HepG2 (cell line): ENCODE results near the gene NDUFB10. TPM values are rescaled to one million over a fixed set of nuclear protein-coding genes. Genes with fewer than 3 reads are reported as not detected.

Experiments
- ATAC-seq: fragments of 200-7000 bp; cut with Tn5 transposase; 3 replicates; pipeline ENCODE4 v1.9.1; 2020; ENCODE audit warnings: mild to moderate bottlenecking, moderate library complexity
- BruUV-seq: library from RNA; stranded (reverse); fragments of 400-500 nt; replicated peaks from 2 replicates; lab custom pipeline; 2021; lab: Mats Ljungman, UMichigan
- CTCF ChIA-PET: fragments of 300-600 bp; formaldehyde crosslinking; extraction: SDS; loops from one replicate; lab custom pipeline; 2021; ENCODE audit warnings: low total read pairs, inconsistent platforms, low intra/inter-chr PET ratio; lab: Yijun Ruan, JAX
- POLR2A ChIA-PET: fragments of 350-600 bp; sonication (Branson Sonifier 250); formaldehyde crosslinking; loops from one replicate; lab custom pipeline; 2020; ENCODE audit warnings: antibody characterized with exemption, inconsistent platforms; lab: Yijun Ruan, JAX
- DNase-seq: peaks from one replicate; pipeline ENCODE4 v3.0.0-alpha.2; 2015; ENCODE audit warnings: low spot score
- FAIRE-seq: peaks from 3 replicates; lab custom pipeline; 2011; peaks lifted over from hg19 to GRCh38; lab: Jason Lieb, UNC
- H2AFZ ChIP-seq: one replicate; pipeline ENCODE4 v1.6.1; 2011; ENCODE audit warnings: low read length, inconsistent platforms
- H3K27ac ChIP-seq: fragments of 300-600 bp; 3 replicates; pipeline ENCODE4 v1.8.0; 2011; ENCODE audit warnings: mixed run types, mild to moderate bottlenecking, mixed read lengths, low read length, inconsistent platforms; ENCODE audit not compliant: insufficient read depth; ENCODE audit errors: extremely low read length
- H3K27me3 ChIP-seq, 2 experiments: fragments of 200-600 bp in 1 of 2; 2 replicates in 1 of 2; 3 replicates in 1 of 2; pipeline versions ENCODE4 v1.6.0 to v1.8.0; 2011; ENCODE audit warnings: low read length in 2 of 2, mild to moderate bottlenecking in 2 of 2, moderate library complexity in 2 of 2, inconsistent platforms in 1 of 2; ENCODE audit not compliant: insufficient read depth in 2 of 2, control insufficient read depth in 1 of 2
- H3K36me3 ChIP-seq, 2 experiments: fragments of 200-600 bp in 1 of 2; replicated peaks in 1 of 2; 2 replicates in 1 of 2; 3 replicates in 1 of 2; pipeline versions ENCODE4 v1.5.1 to v1.8.0; 2011; ENCODE audit warnings: low read length in 2 of 2, inconsistent platforms in 1 of 2; ENCODE audit not compliant: insufficient read depth in 2 of 2, control insufficient read depth in 1 of 2
- H3K4me1 ChIP-seq: 2 replicates; pipeline ENCODE4 v1.5.1; 2012; ENCODE audit warnings: low read length, inconsistent platforms; ENCODE audit not compliant: insufficient read depth
- H3K4me2 ChIP-seq: 2 replicates; pipeline ENCODE4 v1.6.0; 2011; ENCODE audit warnings: low read depth, low read length, inconsistent platforms
- H3K4me3 ChIP-seq, 3 experiments: fragments of 200-600 bp in 1 of 3; sonication (generic), shearing (Covaris generic) in 1 of 3; replicated peaks in 1 of 3; 2 replicates each; pipeline ENCODE4 v1.5.1; 2011 to 2016; ENCODE audit warnings: low read length in 3 of 3, inconsistent platforms in 2 of 3, low read depth in 2 of 3, mild to moderate bottlenecking in 2 of 3, control low read depth in 1 of 3, mixed read lengths in 1 of 3; ENCODE audit not compliant: insufficient read depth in 1 of 3
- H3K79me2 ChIP-seq: one replicate; pipeline ENCODE4 v1.6.1; 2011; ENCODE audit warnings: low read length, inconsistent platforms; ENCODE audit not compliant: insufficient read depth
- H3K9ac ChIP-seq: 2 replicates; pipeline ENCODE4 v1.6.0; 2011; ENCODE audit warnings: mild to moderate bottlenecking, low read depth, low read length, inconsistent platforms; ENCODE audit not compliant: insufficient read depth
- H3K9me3 ChIP-seq: 2 replicates; pipeline ENCODE4 v1.5.1; 2012; ENCODE audit warnings: mild to moderate bottlenecking, low read length
- H4K20me1 ChIP-seq: 2 replicates; pipeline ENCODE4 v1.6.0; 2011; ENCODE audit warnings: inconsistent platforms, mild to moderate bottlenecking, low read length, moderate library complexity; ENCODE audit not compliant: insufficient read depth
- ARNTL ChIP-seq: sonication (generic); formaldehyde crosslinking; IDR thresholded peaks from 2 replicates; pipeline ENCODE4 v1.4.0; 2020; ENCODE audit warnings: mild to moderate bottlenecking, missing genetic modification reagents
- ASH2L ChIP-seq: fragments of 300-600, 200-600 bp; sonication (generic); IDR thresholded peaks from 2 replicates; pipeline ENCODE4 v1.7.0; 2017; ENCODE audit warnings: low read depth, mild to moderate bottlenecking, moderate library complexity, mixed read lengths, low read length; ENCODE audit not compliant: insufficient read length
- CREB1 ChIP-seq, 2 experiments: fragments of 450-650 bp in 1 of 2; IDR thresholded peaks; 2 replicates each; pipeline ENCODE4 v1.6.1; 2016 to 2017; ENCODE audit warnings: control low read depth in 1 of 2, mild to moderate bottlenecking in 1 of 2, missing compliant biosample characterization in 1 of 2, missing genetic modification characterization in 1 of 2
- FOXC1 ChIP-seq: sonication (generic); formaldehyde crosslinking; IDR thresholded peaks from 2 replicates; pipeline ENCODE4 v1.8.0; 2022; ENCODE audit warnings: mild to moderate bottlenecking, missing genetic modification reagents, borderline replicate concordance
- GFI1 ChIP-seq: sonication (generic); formaldehyde crosslinking; IDR thresholded peaks from 2 replicates; pipeline ENCODE4 v1.5.0; 2020; ENCODE audit warnings: missing genetic modification reagents, mild to moderate bottlenecking, borderline replicate concordance
- KAT7 ChIP-seq: IDR thresholded peaks from 2 replicates; pipeline ENCODE4 v1.6.1; 2018; ENCODE audit warnings: borderline replicate concordance, missing compliant biosample characterization
- MEF2D ChIP-seq: sonication (generic); formaldehyde crosslinking; IDR thresholded peaks from 2 replicates; pipeline ENCODE4 v1.5.1; 2020; ENCODE audit warnings: mild to moderate bottlenecking, missing genetic modification reagents
- TBX2 ChIP-seq: sonication (generic); formaldehyde crosslinking; IDR thresholded peaks from 2 replicates; pipeline ENCODE4 v1.5.0; 2020; ENCODE audit warnings: missing genetic modification reagents, mild to moderate bottlenecking, borderline replicate concordance
- TEAD2 ChIP-seq: sonication (generic); formaldehyde crosslinking; IDR thresholded peaks from 2 replicates; pipeline ENCODE4 v1.9.0; 2021; ENCODE audit warnings: missing genetic modification reagents
- ZFP36L2 ChIP-seq: sonication (generic); formaldehyde crosslinking; IDR thresholded peaks from 2 replicates; pipeline ENCODE4 v1.4.0; 2020; ENCODE audit warnings: missing genetic modification reagents
- ZHX1 ChIP-seq: sonication (generic); formaldehyde crosslinking; IDR thresholded peaks from 2 replicates; pipeline ENCODE4 v1.8.1; 2022; ENCODE audit warnings: low read depth, mild to moderate bottlenecking, missing genetic modification reagents
- ZNF33B ChIP-seq: sonication (generic); formaldehyde crosslinking; IDR thresholded peaks from 2 replicates; pipeline ENCODE4 v1.5.1; 2020; ENCODE audit warnings: mild to moderate bottlenecking, missing genetic modification reagents
- ZNF556 ChIP-seq: sonication (generic); formaldehyde crosslinking; IDR thresholded peaks from 2 replicates; pipeline ENCODE4 v1.4.0; 2020; ENCODE audit warnings: mild to moderate bottlenecking, missing genetic modification reagents, borderline replicate concordance
- ZNF567 ChIP-seq: sonication (generic); formaldehyde crosslinking; IDR thresholded peaks from 2 replicates; pipeline ENCODE4 v1.8.1; 2023; ENCODE audit warnings: mild to moderate bottlenecking, missing genetic modification reagents, borderline replicate concordance
- ZNF776 ChIP-seq: sonication (generic); formaldehyde crosslinking; IDR thresholded peaks from 2 replicates; pipeline ENCODE4 v1.4.0; 2020; ENCODE audit warnings: mild to moderate bottlenecking, missing genetic modification reagents
- ZNF788 ChIP-seq: sonication (generic); formaldehyde crosslinking; IDR thresholded peaks from 2 replicates; pipeline ENCODE4 v1.5.0; 2020; ENCODE audit warnings: mild to moderate bottlenecking, missing genetic modification reagents, borderline replicate concordance
- ZSCAN30 ChIP-seq: sonication (generic); formaldehyde crosslinking; IDR thresholded peaks from 2 replicates; pipeline ENCODE4 v1.5.0; 2020; ENCODE audit warnings: mild to moderate bottlenecking, missing genetic modification reagents
- whole genome bisulfite sequencing: methylation state at CpG from one replicate; pipeline ENCODE4 v1.1.6; 2017; ENCODE audit warnings: low lambda C conversion rate; 5-methylcytosine and 5-hydroxymethylcytosine counted together
- in situ Hi-C: cut with HindIII; loops from 2 replicates; pipeline ENCODE4 v1.10.0; 2017; ENCODE audit warnings: low pct_unique_long_range_greater_than_20kb; ENCODE audit not compliant: extremely low pct_ligation_motif_present
- intact Hi-C: fragments of 100-400 bp; cut with micrococcal nuclease; formaldehyde crosslinking; loops from one replicate; pipeline ENCODE4 v1.10.0; 2022; ENCODE audit not compliant: unreplicated experiment
- polyA plus RNA-seq, 8 experiments: library from polyadenylated mRNA; depleted of rRNA in 3 of 8; stranded (reverse) in 7 of 8; unstranded in 1 of 8; fragments of >200 nt; fragmentation: Illumina TruSeq in 4 of 8; extraction: Trizol in 4 of 8; gene quantifications; 2 replicates each; pipeline versions ENCODE4 v1.2.1 to v1.2.3, GENCODE V29; 2011 to 2016; ENCODE audit warnings: low read depth in 4 of 8, missing spikeins in 1 of 8, mixed read lengths in 1 of 8; ENCODE audit not compliant: insufficient read depth in 1 of 8
- total RNA-seq, 5 experiments: library from RNA; depleted of rRNA; stranded (reverse); fragments of >200 nt; fragmentation: Illumina TruSeq; extraction: Trizol; gene quantifications; 2 replicates each; pipeline ENCODE4 v1.2.3, GENCODE V29; 2016; ENCODE audit warnings: low read depth in 1 of 5
- TF ChIP-seq, protein P1 (sequence below): sonication (generic); formaldehyde crosslinking; IDR thresholded peaks from 2 replicates; pipeline ENCODE4 v1.5.0; 2020; ENCODE audit warnings: mild to moderate bottlenecking, missing genetic modification reagents, borderline replicate concordance

NDUFB10 gene
- total and polyA plus RNA-seq, 2 of the 13 experiments (the other 11 are each of a cell fraction or from before 2014, with no cell fraction given) = 68.6 to 157 TPM

DNA sequence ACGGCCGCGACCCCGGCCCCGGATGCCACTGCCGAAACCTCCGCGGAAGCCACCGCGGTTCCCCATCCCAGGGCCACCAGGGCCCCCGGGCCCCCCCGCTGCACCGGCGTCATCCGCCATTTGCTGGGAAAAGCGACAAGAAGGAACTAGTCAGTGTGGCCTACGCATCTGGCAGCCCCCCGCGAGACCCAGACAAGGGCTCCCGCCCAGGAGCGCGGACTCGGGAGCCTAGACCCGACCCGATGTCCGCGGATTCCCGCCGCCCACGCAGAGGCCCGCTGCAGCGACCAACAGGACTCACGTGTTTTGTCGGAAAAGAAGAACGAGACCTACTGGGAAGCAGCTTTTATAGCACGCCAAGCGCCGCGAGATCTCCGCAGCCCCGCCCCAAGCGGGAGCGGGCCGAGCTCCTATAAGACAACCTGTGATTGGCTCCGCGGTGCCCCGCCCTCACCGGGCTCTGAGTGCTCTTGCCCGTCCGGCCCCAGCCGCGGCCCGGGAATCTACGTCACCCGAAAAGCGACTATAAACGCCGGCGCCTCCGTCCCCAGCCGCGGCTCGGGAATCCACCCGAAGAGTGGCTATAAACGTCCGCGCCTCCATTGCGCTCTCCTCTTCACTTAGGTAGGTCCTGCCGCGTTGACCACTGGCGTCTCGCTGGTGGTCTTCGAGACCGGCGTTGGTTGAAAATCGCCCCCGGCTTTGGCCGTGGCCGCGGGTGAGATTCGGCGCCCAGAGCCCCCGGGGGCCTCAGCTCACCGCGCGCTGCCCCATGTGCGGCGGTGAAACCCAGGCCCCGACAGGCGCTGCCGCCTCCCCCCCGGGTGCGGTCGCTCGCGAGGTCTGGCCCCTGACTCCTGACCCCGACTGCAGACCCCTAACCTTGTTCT lies 5.4 kb downstream of the NDUFB10 start, which contains the start of gene RPS2:
Gene RPS2, minus strand, starts transcription at position 321 of the 890 bp plus-strand sequence. Its CDS starts 201 bp downstream, at position 120.
- peaks cover 44% of the 10 kb centered on the region for H3K4me1 ChIP-seq
- H3K36me3 ChIP-seq = peaks cover 3 to 19% of the 10 kb centered on the region in 2 experiments; a peak in 3 of 5 replicates
- H3K9me3 ChIP-seq = no peaks in the 10 kb centered on the region
- peak; percentile 97 for DNase-seq
- peak within 1 kb of the TSS; percentile 96 for H3K9ac ChIP-seq
- H4K20me1 ChIP-seq = peaks cover 34% of the 10 kb centered on the region
- ChIA-PET POLR2A (interaction anchor here (0.5 to 3.1 kb wide), 55 partner anchors 10 to 537 kb away, joined by 3 to 131 read pairs (median 6); partner anchors contain the start of genes ECI1, EME2, FAHD1 and GFER), CTCF (no interaction called here)
- peak within 1 kb of the TSS; percentile 84 to 94 (median 92) for H3K4me3 ChIP-seq
- no TSS peak for BruUV-seq
- H3K4me2 ChIP-seq = peak within 1 kb of the TSS; percentile 100
- no peaks in the 10 kb centered on the region; a peak in 1 of 5 replicates for H3K27me3 ChIP-seq
- peak within 1 kb of the TSS; percentile 88 for H3K27ac ChIP-seq
- H3K79me2 ChIP-seq = peaks cover 40% of the 10 kb centered on the region
- peak; percentile 90 for FAIRE-seq
- H2AFZ ChIP-seq = no peak within 1 kb of the TSS
- WGBS = 0% methylated on average over 5 of the region's 97 CpGs
- in situ Hi-C loops (no loop called here), intact Hi-C loops (no loop called here)
- peak; percentile 61 for ATAC-seq
- TF ChIP-seq GFI1 (CRISPR knock-in tag) (peak; percentile 43; the same call in 1 of the 2 replicates), KAT7 (CRISPR knock-in tag) (peak; percentile 80; the same call in 1 of the 2 replicates), TEAD2 (CRISPR knock-in tag) (0 out of 2 replicates have a peak, but pooled peaks have one; percentile 25), ZNF33B (CRISPR knock-in tag) (0 out of 2 replicates have a peak, but pooled peaks have one; percentile 59), TBX2 (CRISPR knock-in tag) (peak; percentile 45; the same call in 1 of the 2 replicates), ZFP36L2 (no peak), FOXC1 (peak; percentile 18; the same call in 1 of the 2 replicates), ZHX1 (CRISPR knock-in tag) (no peak; the same call in 1 of the 2 replicates), MEF2D (CRISPR knock-in tag) (peak; percentile 71; the same call in 1 of the 2 replicates), ASH2L (peak; percentile 69), ZNF556 (no peak), ZNF776 (CRISPR knock-in tag) (peak; percentile 60; the same call in 1 of the 2 replicates), ZNF567 (CRISPR knock-in tag) (0 out of 2 replicates have a peak, but pooled peaks have one; percentile 32), ZNF788 (CRISPR knock-in tag) (peak; percentile 75; the same call in 1 of the 2 replicates), CREB1 (IDR thresholded peaks at IDR 0.05) (peak; percentile 93), CREB1 (CRISPR knock-in tag; IDR thresholded peaks at IDR 0.05) (peak; percentile 97), ARNTL (CRISPR knock-in tag) (peak; percentile 82), ZSCAN30 (CRISPR knock-in tag) (no peak)
- TF ChIP-seq, protein P1, sequence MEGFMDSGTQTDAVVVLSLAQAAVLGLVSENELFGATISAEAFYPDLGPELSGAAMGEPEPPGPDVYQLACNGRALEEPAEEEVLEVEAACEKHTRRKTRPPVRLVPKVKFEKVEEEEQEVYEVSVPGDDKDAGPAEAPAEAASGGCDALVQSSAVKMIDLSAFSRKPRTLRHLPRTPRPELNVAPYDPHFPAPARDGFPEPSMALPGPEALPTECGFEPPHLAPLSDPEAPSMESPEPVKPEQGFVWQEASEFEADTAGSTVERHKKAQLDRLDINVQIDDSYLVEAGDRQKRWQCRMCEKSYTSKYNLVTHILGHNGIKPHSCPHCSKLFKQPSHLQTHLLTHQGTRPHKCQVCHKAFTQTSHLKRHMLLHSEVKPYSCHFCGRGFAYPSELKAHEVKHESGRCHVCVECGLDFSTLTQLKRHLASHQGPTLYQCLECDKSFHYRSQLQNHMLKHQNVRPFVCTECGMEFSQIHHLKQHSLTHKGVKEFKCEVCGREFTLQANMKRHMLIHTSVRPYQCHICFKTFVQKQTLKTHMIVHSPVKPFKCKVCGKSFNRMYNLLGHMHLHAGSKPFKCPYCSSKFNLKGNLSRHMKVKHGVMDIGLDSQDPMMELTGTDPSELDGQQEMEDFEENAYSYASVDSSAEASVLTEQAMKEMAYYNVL (CRISPR knock-in tag) = peak; percentile 50; the same call in 1 of the 2 replicates
